GM12875 (cell line): ENCODE data around the gene DLX6.

ENCODE experiments used
- H3K4me3 ChIP-seq: one replicate; pipeline ENCODE4 v1.5.1; 2011; ENCODE audit warnings: low read depth, low read length, control low read depth
- CTCF ChIP-seq: IDR thresholded peaks from 2 replicates; pipeline ENCODE4 v1.5.1; 2011; ENCODE audit warnings: low read depth, mild to moderate bottlenecking, control low read depth, inconsistent platforms, low read length, moderate library complexity, borderline replicate concordance; ENCODE audit not compliant: insufficient read depth

The DLX6 gene

GRCh38 chr7:97016381-97017191, 11.2 kb downstream of the DLX6 start:
- H3K4me3 ChIP-seq = no peak overlapping the region
- no peak for TF ChIP-seq CTCF

GRCh38 chr7:97017192-97018125, 12.1 kb downstream of the DLX6 start:
- no peak for TF ChIP-seq CTCF
- no peak overlapping the region for H3K4me3 ChIP-seq

GRCh38 chr7:97018126-97018601, 12.8 kb downstream of the DLX6 start:
- H3K4me3 ChIP-seq = no peak overlapping the region

GRCh38 chr7:97018791-97019531, 13.6 kb downstream of the DLX6 start:
- no peak for TF ChIP-seq CTCF
- no peak overlapping the region for H3K4me3 ChIP-seq

More at GRCh38 chr7:97018126-97018601, 12.8 kb downstream of the DLX6 start:
- no peak for TF ChIP-seq CTCF

- no peak for TF ChIP-seq CTCF
- H3K4me3 ChIP-seq = no peak overlapping the region
Observed at GRCh38 chr7:97019710-97020225, 14.4 kb downstream of the DLX6 start.

GRCh38 chr7:97020601-97020995, 15.2 kb downstream of the DLX6 start:
- H3K4me3 ChIP-seq = no peak overlapping the region
- TF ChIP-seq CTCF = no peak
